T-cell (primary cell): Measurements from ENCODE around the gene TM9SF3. TPM values are rescaled to one million over a fixed set of nuclear protein-coding genes. Genes with fewer than 3 reads are reported as not detected.

Experiments
- ATAC-seq, 4 experiments: fragments of 200-7000 bp in 3 of 4; fragments of 150-1000 bp in 1 of 4; cut with Tn5 transposase; replicated peaks in 1 of 4; 1 replicate in 3 of 4; 2 replicates in 1 of 4; pipeline ENCODE4 v1.10.0; 2021; ENCODE audit warnings: moderate library complexity in 3 of 4, mild to moderate bottlenecking in 2 of 4, moderate number of reproducible peaks in 1 of 4
- CTCF ChIA-PET, 2 donors: fragments of 300-600 bp; sonication (Branson Sonifier 250); formaldehyde crosslinking; loops; one replicate each; lab custom pipeline; 2022; ENCODE audit warnings: antibody characterized with exemption in 2 of 2; lab: Charles Lee
- POLR2A ChIA-PET, 2 donors: fragments of 300-600 bp; sonication (Branson Sonifier 250); formaldehyde crosslinking; loops; one replicate each; lab custom pipeline; 2022; ENCODE audit warnings: antibody characterized with exemption in 2 of 2; lab: Charles Lee
- DNase-seq, 35 experiments: peaks; one replicate each; pipeline versions ENCODE4 v3.0.0 to v3.0.0-alpha.2; 2013 to 2023
- H3K27ac ChIP-seq: one replicate; pipeline ENCODE4 v1.5.1; 2013; ENCODE audit warnings: low read length
- H3K27me3 ChIP-seq, 2 experiments: replicated peaks in 1 of 2; 1 replicate in 1 of 2; 2 replicates in 1 of 2; pipeline versions ENCODE4 v1.6.1 to v1.7.0; 2013; ENCODE audit warnings: low read length in 1 of 2, mixed read lengths in 1 of 2; ENCODE audit not compliant: control insufficient read depth in 2 of 2, insufficient read depth in 2 of 2; ENCODE audit errors: extremely low read depth in 1 of 2
- H3K36me3 ChIP-seq, 2 donors: 1 replicate in 1 of 2; 2 replicates in 1 of 2; pipeline versions ENCODE4 v1.6.1 to v1.7.0; 2013; ENCODE audit warnings: low read length in 1 of 2; ENCODE audit not compliant: control insufficient read depth in 2 of 2, insufficient read depth in 1 of 2; ENCODE audit errors: extremely low read depth in 1 of 2
- H3K4me1 ChIP-seq, 2 experiments: 1 replicate in 1 of 2; 2 replicates in 1 of 2; pipeline versions ENCODE4 v1.6.1 to v1.7.0; 2013; ENCODE audit warnings: low read length in 2 of 2, mixed read lengths in 1 of 2; ENCODE audit not compliant: insufficient read depth in 2 of 2, control insufficient read depth in 1 of 2; ENCODE audit errors: extremely low read depth in 1 of 2
- H3K4me3 ChIP-seq, 2 donors: 1 replicate in 1 of 2; 2 replicates in 1 of 2; pipeline versions ENCODE4 v1.5.1 to v1.7.0; 2013; ENCODE audit warnings: mild to moderate bottlenecking in 2 of 2, low read length in 1 of 2, moderate library complexity in 1 of 2; ENCODE audit not compliant: control insufficient read depth in 1 of 2; ENCODE audit errors: extremely low read depth in 1 of 2
- H3K9me3 ChIP-seq: 2 replicates; pipeline ENCODE4 v1.7.0; 2013
- H3K27ac Mint-ChIP-seq, 2 donors: one replicate each; pipeline ENCODE4 v1.8.0; 2020 to 2021; ENCODE audit warnings: mild to moderate bottlenecking in 2 of 2, mixed read lengths in 2 of 2
- H3K27me3 Mint-ChIP-seq, 2 donors: one replicate each; pipeline ENCODE4 v1.8.0; 2021 to 2022; ENCODE audit warnings: mixed read lengths in 2 of 2
- H3K36me3 Mint-ChIP-seq: one replicate; pipeline ENCODE4 v1.8.0; 2021; ENCODE audit warnings: mixed read lengths
- H3K4me1 Mint-ChIP-seq, 3 donors: one replicate each; pipeline ENCODE4 v1.8.0; 2020 to 2022; ENCODE audit warnings: mixed read lengths in 3 of 3, mild to moderate bottlenecking in 1 of 3
- H3K4me3 Mint-ChIP-seq, 3 donors: one replicate each; pipeline ENCODE4 v1.8.0; 2020 to 2022; ENCODE audit warnings: mild to moderate bottlenecking in 3 of 3, mixed read lengths in 3 of 3, moderate library complexity in 3 of 3
- H3K9me3 Mint-ChIP-seq, 3 donors: one replicate each; pipeline ENCODE4 v1.8.0; 2020 to 2022; ENCODE audit warnings: mixed read lengths in 3 of 3
- WGBS: methylation state at CpG from one replicate; pipeline ENCODE4 v1.1.5; 2013; ENCODE audit warnings: missing lambda C conversion rate; ENCODE audit not compliant: insufficient coverage; 5-methylcytosine and 5-hydroxymethylcytosine counted together
- total RNA-seq, 35 experiments: library from RNA in 6 of 35; stranded (reverse) in 6 of 35; fragments of 120-200 nt in 1 of 35; gene quantifications; one replicate each; pipeline versions ENCODE4 v1.2.1 to v1.2.4 and lab custom pipeline; 2013 to 2026

TM9SF3 gene
- total RNA-seq, 5 donors from 2014 or later (not counting 1 experiment from before 2014, with no cell fraction given) = 72.1 to 95.7 (median 80.5) TPM

DNA sequence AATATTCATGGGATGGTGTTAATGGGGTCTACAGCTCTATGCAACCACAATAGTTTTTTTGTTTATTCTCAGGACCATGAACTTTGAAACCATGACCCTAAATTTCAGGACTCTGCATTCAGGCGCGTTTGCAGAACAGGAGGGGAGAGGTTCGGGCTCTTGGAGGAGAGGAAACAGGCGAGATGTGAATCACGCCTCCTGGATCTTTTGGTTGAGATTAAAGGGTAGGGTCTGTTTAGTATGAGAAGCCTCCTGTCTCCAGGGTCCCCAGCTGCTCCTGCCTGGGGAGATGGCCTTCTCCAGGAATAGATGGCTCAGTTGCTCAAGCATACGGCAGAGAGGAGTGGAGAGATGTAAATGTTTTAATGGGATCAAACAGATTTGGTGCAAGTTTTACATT is 91.3 kb downstream of the TM9SF3 start:
- Histone ChIP-seq H3K27me3 (peaks cover 0 to 15% of the 10 kb centered on the region in 2 experiments), H3K4me1 (no peaks in the 10 kb centered on the region), H3K36me3 (no peaks in the 10 kb centered on the region), H3K9me3 (no peaks in the 10 kb centered on the region), H3K27ac (no peak overlapping the region), H3K4me3 (no peak overlapping the region)
- WGBS = 89% methylated on average over 6 of the region's 6 CpGs
- ATAC-seq (no peak), DNase-seq (no peak)
- POLR2A ChIA-PET = no interaction called here
- Mint-ChIP-seq H3K4me3 (no peak overlapping the region), H3K4me1 (no peaks in the 10 kb centered on the region), H3K27me3 (peaks cover 21 to 28% of the 10 kb centered on the region in 2 donors), H3K9me3 (no peaks in the 10 kb centered on the region), H3K36me3 (no peaks in the 10 kb centered on the region), H3K27ac (no peak overlapping the region)
- CTCF ChIA-PET = no interaction called here

- no peak overlapping the region for H3K27ac Mint-ChIP-seq
- no peak overlapping the region for H3K4me3 ChIP-seq
- POLR2A ChIA-PET = no interaction called here
- WGBS = 78% methylated on average over 4 of the region's 4 CpGs
- DNase-seq (no peak), ATAC-seq (no peak)
- CTCF ChIA-PET = no interaction called here
- H3K4me1 ChIP-seq = no peaks in the 10 kb centered on the region
- no peak overlapping the region for H3K27ac ChIP-seq
- H3K27me3 ChIP-seq = peaks cover 0 to 15% of the 10 kb centered on the region in 2 experiments
- peaks cover 21 to 28% of the 10 kb centered on the region in 2 donors for H3K27me3 Mint-ChIP-seq
- H3K4me3 Mint-ChIP-seq = no peak overlapping the region
- H3K4me1 Mint-ChIP-seq = no peaks in the 10 kb centered on the region
- H3K36me3 Mint-ChIP-seq = no peaks in the 10 kb centered on the region
- no peaks in the 10 kb centered on the region for H3K36me3 ChIP-seq
- H3K9me3 Mint-ChIP-seq = no peaks in the 10 kb centered on the region
- no peaks in the 10 kb centered on the region for H3K9me3 ChIP-seq
These were observed 92.1 kb downstream of the TM9SF3 start for GRCh38 chr10:96494694-96495093.

DNA sequence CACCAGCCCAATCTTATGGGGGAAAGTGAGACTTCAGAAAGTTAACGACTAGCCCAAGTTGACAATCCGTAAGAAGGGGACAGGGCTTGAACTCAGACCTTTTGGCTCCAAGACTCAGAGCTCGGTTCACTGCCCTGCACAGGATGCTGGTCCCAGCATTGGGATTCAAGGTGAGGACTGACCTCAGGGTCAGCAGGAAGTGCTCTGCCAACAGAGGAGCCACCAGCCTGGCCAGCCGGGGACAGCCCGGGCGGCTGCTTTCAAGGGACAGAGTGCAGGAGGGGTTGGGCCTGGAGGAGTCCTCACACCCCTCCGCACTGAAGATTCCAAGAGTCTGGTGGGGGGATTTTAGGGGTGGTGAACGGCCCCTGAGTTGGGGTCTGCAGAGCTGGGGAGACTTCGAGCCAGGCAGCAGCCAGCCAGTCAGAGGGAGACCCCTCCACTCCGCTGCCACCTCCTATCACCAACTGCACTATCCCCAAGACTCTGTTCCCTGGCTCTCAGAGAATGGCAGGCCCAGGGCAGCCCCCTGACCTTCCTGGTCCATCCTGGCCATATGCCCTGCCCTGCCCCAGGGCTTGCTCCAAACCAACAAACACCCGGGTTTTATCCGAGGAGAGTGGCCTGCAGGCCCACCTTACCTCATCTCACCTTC is 92.8 kb downstream of the TM9SF3 start:
- Mint-ChIP-seq H3K36me3 (no peaks in the 10 kb centered on the region), H3K9me3 (no peaks in the 10 kb centered on the region), H3K27ac (no peak overlapping the region), H3K4me3 (no peak overlapping the region), H3K27me3 (peaks cover 16 to 31% of the 10 kb centered on the region in 2 donors), H3K4me1 (no peaks in the 10 kb centered on the region)
- no peaks in the 10 kb centered on the region for H3K9me3 ChIP-seq
- H3K4me3 ChIP-seq = no peak overlapping the region
- no peak for DNase-seq
- CTCF ChIA-PET = no interaction called here
- H3K36me3 ChIP-seq = no peaks in the 10 kb centered on the region
- 88% methylated on average over 8 of the region's 12 CpGs for WGBS
- no peaks in the 10 kb centered on the region for H3K4me1 ChIP-seq
- ATAC-seq = no peak
- peaks cover 0 to 15% of the 10 kb centered on the region in 2 experiments for H3K27me3 ChIP-seq
- POLR2A ChIA-PET = no interaction called here
- no peak overlapping the region for H3K27ac ChIP-seq

DNA sequence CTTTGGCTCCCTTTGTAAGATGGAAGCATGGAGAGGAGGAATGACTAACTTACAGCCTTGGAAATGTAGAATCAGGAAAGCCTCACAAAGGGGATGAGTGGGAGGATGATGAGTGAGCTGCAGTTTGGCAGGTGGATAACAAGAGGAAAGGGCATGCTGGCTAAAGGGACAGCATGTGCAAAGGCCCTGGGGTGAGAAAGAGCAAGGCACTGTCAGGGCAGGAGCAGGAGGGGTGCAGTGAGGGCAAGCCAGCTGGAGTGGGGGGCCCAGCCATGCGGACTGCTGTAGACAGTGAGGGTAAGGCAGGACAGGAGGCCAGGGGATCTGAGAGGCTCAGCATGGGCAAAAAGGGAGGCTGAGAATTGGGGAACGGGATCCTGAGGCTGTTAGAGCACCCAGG is 93.6 kb downstream of the TM9SF3 start:
- Mint-ChIP-seq H3K4me3 (no peak overlapping the region), H3K4me1 (no peaks in the 10 kb centered on the region), H3K27me3 (peaks cover 20 to 30% of the 10 kb centered on the region in 2 donors), H3K27ac (no peak overlapping the region), H3K36me3 (no peaks in the 10 kb centered on the region), H3K9me3 (no peaks in the 10 kb centered on the region)
- ChIA-PET CTCF (no interaction called here), POLR2A (no interaction called here)
- Histone ChIP-seq H3K9me3 (no peaks in the 10 kb centered on the region), H3K27me3 (peaks cover 0 to 18% of the 10 kb centered on the region in 2 experiments), H3K27ac (no peak overlapping the region), H3K4me3 (no peak overlapping the region), H3K36me3 (no peaks in the 10 kb centered on the region), H3K4me1 (no peaks in the 10 kb centered on the region)
- ATAC-seq (no peak), DNase-seq (no peak)
- WGBS = 88% methylated on average over 1 of the region's 2 CpGs

DNA sequence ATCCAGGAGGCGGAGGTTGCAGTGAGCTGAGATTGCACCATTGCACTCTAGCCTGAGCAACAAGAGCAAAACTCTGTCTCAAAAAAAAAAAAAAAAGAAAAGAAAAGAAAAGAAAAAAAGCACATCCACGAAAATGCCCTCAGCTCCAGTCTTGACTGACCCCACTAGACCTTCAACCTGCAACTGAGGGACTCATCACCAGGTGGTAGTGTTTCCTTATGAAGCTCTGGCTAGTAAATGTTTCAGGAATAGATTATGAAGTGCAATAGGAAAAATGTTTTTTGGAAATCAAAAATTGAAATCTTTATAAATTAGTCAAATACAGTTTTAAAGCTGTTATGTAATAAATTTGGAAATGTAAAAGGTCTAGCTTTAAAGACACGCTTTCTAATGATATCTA is 95.5 kb downstream of the TM9SF3 start:
- Mint-ChIP-seq H3K27me3 (peaks cover 20 to 29% of the 10 kb centered on the region in 2 donors), H3K4me1 (no peaks in the 10 kb centered on the region), H3K9me3 (no peaks in the 10 kb centered on the region), H3K36me3 (no peaks in the 10 kb centered on the region), H3K4me3 (no peak overlapping the region), H3K27ac (no peak overlapping the region)
- peaks cover 0 to 34% of the 10 kb centered on the region in 2 experiments for H3K27me3 ChIP-seq
- no peaks in the 10 kb centered on the region for H3K36me3 ChIP-seq
- H3K27ac ChIP-seq = no peak overlapping the region
- POLR2A ChIA-PET = no interaction called here
- ATAC-seq (no peak), DNase-seq (peak in 1 of 35 experiments; percentile 13)
- CTCF ChIA-PET = interaction anchor here in 1 of 2 donors (0.7 kb wide), 2 partner anchors 53 to 713 kb away, joined by 3 to 6 read pairs; no protein-coding TSS in a partner anchor
- no peak overlapping the region for H3K4me3 ChIP-seq
- H3K4me1 ChIP-seq = no peaks in the 10 kb centered on the region
- H3K9me3 ChIP-seq = no peaks in the 10 kb centered on the region
- 82% methylated on average over 1 of the region's 3 CpGs for WGBS

DNA sequence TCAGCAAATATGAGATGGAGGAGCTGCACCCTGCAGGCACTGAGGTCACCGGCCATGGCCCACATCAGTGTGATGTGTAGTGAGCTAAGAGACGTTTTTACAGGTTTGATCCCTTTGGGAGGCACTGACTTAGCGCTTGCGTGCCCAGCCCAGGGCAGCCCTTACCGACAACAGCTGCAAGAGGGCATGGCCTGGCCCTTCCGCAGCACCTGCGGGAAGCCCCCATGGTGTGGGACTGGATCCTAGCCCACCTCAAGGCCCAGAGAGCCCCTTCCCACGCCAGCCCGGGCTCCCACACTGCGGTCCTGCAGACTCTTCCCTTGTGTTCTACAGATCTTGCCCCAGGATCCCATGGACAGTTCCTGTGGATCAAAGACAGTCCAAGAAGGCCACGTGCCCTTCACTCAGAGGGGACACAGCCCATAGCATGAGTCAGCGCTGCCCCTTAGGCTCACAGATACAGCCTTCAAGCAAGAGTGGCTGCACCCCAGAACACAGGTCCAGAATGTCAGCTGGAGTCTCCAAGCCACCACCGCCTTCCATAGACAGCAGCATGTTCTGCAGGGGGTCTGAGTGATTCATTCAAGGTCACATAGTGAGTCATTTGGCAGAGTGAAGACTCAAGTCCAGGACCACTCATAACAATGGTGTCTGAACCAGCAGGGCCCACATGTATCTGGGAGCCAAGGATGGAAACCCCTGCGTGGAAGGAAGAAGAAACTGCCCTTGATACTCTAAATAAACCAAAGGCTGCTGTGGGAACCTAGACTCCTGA is 98.5 kb downstream of the TM9SF3 start:
- Histone ChIP-seq H3K27ac (no peak overlapping the region), H3K36me3 (no peaks in the 10 kb centered on the region), H3K4me3 (no peak overlapping the region), H3K9me3 (no peaks in the 10 kb centered on the region), H3K4me1 (no peaks in the 10 kb centered on the region), H3K27me3 (peaks cover 0 to 34% of the 10 kb centered on the region in 2 experiments)
- Mint-ChIP-seq H3K9me3 (no peaks in the 10 kb centered on the region), H3K27me3 (peaks cover 19 to 21% of the 10 kb centered on the region in 2 donors), H3K4me3 (no peak overlapping the region), H3K27ac (no peak overlapping the region), H3K36me3 (no peaks in the 10 kb centered on the region), H3K4me1 (no peaks in the 10 kb centered on the region)
- ChIA-PET CTCF (no interaction called here), POLR2A (no interaction called here)
- ATAC-seq = no peak
- DNase-seq = no peak
- WGBS = 85% methylated on average over 13 of the region's 14 CpGs
